Femur (tissue), 1 donor: ENCODE results near the gene IL17REL.
"Not testable (repeated sequence)": the region's sequence is repeated elsewhere in the genome, so short reads cannot be mapped to it uniquely, and the experiment has no call there.

ENCODE experiments used
- DNase-seq: peaks from one replicate; pipeline ENCODE4 v3.0.0-alpha.2; 2017

IL17REL gene

GRCh38 chr22:49983148-49984042 lies 29.2 kb downstream of the IL17REL start:
- DNase-seq: peak; percentile 27

- DNase-seq: not testable (repeated sequence)
Measured at GRCh38 chr22:49981799-49982198, 30.8 kb downstream of the IL17REL start.

GRCh38 chr22:49979587-49980264 lies 32.8 kb downstream of the IL17REL start:
- DNase-seq: no peak

- no peak for DNase-seq
Measured at GRCh38 chr22:49977578-49977977, 35.0 kb downstream of the IL17REL start.

GRCh38 chr22:49976439-49977175 lies 36.0 kb downstream of the IL17REL start:
- peak; percentile 22 for DNase-seq

- peak; percentile 24 for DNase-seq
Measured at GRCh38 chr22:49975543-49976389, 36.8 kb downstream of the IL17REL start.

GRCh38 chr22:49973018-49973961 lies 39.3 kb downstream of the IL17REL start:
- DNase-seq: peak; percentile 17

GRCh38 chr22:49972163-49973017 lies 40.2 kb downstream of the IL17REL start:
- DNase-seq: peak; percentile 28

GRCh38 chr22:49971232-49972162 lies 41.1 kb downstream of the IL17REL start:
- DNase-seq: peak; percentile 49

- DNase-seq: peak; percentile 87
Measured at GRCh38 chr22:49970528-49971231, 41.9 kb downstream of the IL17REL start.

- DNase-seq: peak; percentile 21
Measured at GRCh38 chr22:49969751-49970527, 42.6 kb downstream of the IL17REL start.

GRCh38 chr22:49968831-49969661 lies 43.5 kb downstream of the IL17REL start:
- DNase-seq: no peak

- DNase-seq: peak; percentile 21
Measured at GRCh38 chr22:49968313-49968830, 44.2 kb downstream of the IL17REL start.

- DNase-seq: peak; percentile 59
Measured at GRCh38 chr22:49967706-49968208, 44.8 kb downstream of the IL17REL start.

GRCh38 chr22:49966774-49967705 lies 45.5 kb downstream of the IL17REL start:
- DNase-seq: peak; percentile 68
